Brain microvascular endothelial cell (primary cell): ENCODE data around the gene ADH4.

ENCODE experiments used
- DNase-seq: peaks from one replicate; pipeline ENCODE4 v3.0.0-alpha.2; 2020
- H3K27ac ChIP-seq: fragments of 250-450 bp; sonication (Bioruptor Pico); 2 replicates; pipeline ENCODE4 v1.5.1; 2020; ENCODE audit warnings: mild to moderate bottlenecking, moderate library complexity
- H3K27me3 ChIP-seq: fragments of 250-450 bp; sonication (Bioruptor Pico); replicated peaks from 2 replicates; pipeline ENCODE4 v1.5.1; 2020; ENCODE audit warnings: mild to moderate bottlenecking
- H3K36me3 ChIP-seq: fragments of 250-450 bp; sonication (Bioruptor Pico); replicated peaks from 2 replicates; pipeline ENCODE4 v1.5.1; 2020; ENCODE audit warnings: mild to moderate bottlenecking
- H3K4me3 ChIP-seq: 2 replicates; pipeline ENCODE4 v1.5.1; 2011; ENCODE audit warnings: low read depth, mild to moderate bottlenecking, control low read depth, low read length, moderate library complexity
- in situ Hi-C: cut with HindIII; loops from 2 replicates; pipeline ENCODE4 v1.10.0; 2017; ENCODE audit warnings: low sequenced_read_pairs, low pct_ligation_motif_present
- TF ChIP-seq, protein P1 (sequence below): IDR thresholded peaks from 2 replicates; pipeline ENCODE4 v1.5.1; 2011; ENCODE audit warnings: low read depth, mild to moderate bottlenecking, moderate library complexity, low read length, control low read depth, inconsistent platforms; ENCODE audit errors: missing control alignments

Gene ADH4

DNA sequence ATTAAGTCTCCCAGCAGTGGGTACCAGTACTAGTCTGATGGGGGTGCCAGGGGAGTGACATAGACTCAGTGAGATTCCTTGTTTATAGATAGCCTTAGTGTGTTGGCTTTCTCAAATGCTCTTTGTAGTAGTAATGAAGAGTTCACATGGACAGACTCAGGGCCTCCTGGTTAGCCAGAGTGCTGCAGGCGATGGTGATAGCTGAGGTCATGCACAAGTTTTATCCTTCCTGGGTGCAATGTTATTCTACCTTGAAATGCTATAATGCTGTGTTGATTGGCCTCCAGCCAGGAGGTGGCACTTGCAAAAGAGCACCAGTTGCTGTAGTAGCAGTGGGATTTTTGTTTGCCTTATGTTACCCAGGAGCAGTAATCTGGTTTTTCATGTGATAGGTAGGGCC lies 35.5 kb upstream of the ADH4 start:
- in situ Hi-C loops, result no loop called here
- Histone ChIP-seq H3K36me3 (no peaks in the 10 kb centered on the region), H3K4me3 (no peak overlapping the region), H3K27me3 (no peaks in the 10 kb centered on the region), H3K27ac (no peak overlapping the region)
- TF ChIP-seq, protein P1, sequence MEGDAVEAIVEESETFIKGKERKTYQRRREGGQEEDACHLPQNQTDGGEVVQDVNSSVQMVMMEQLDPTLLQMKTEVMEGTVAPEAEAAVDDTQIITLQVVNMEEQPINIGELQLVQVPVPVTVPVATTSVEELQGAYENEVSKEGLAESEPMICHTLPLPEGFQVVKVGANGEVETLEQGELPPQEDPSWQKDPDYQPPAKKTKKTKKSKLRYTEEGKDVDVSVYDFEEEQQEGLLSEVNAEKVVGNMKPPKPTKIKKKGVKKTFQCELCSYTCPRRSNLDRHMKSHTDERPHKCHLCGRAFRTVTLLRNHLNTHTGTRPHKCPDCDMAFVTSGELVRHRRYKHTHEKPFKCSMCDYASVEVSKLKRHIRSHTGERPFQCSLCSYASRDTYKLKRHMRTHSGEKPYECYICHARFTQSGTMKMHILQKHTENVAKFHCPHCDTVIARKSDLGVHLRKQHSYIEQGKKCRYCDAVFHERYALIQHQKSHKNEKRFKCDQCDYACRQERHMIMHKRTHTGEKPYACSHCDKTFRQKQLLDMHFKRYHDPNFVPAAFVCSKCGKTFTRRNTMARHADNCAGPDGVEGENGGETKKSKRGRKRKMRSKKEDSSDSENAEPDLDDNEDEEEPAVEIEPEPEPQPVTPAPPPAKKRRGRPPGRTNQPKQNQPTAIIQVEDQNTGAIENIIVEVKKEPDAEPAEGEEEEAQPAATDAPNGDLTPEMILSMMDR, result no peak
- no peak for DNase-seq

DNA sequence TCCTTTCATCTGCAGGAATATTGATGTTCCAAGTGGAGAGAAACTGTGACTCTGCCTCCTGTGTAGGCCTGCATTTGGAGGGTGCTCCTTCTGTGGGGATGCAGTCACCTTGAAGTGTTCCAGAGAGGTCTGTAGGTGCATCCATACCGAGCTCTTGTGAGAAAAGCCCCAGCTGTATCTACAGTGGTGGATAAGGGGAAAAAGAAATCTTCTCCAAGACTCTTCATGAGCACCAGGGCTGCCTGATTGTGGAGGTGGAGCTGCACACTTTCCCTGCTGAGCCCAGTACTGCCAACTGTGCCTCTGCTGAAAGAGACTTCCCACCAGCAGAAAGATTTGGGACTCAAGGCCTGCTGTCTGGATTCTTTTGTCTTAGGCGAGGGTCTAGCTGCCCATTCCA lies 35.1 kb upstream of the ADH4 start:
- in situ Hi-C loops, result no loop called here
- H3K27me3 ChIP-seq, result no peaks in the 10 kb centered on the region
- H3K27ac ChIP-seq, result no peak overlapping the region
- TF ChIP-seq, protein P1, result no peak
- H3K36me3 ChIP-seq, result no peaks in the 10 kb centered on the region
- no peak overlapping the region for H3K4me3 ChIP-seq
- no peak for DNase-seq

DNA sequence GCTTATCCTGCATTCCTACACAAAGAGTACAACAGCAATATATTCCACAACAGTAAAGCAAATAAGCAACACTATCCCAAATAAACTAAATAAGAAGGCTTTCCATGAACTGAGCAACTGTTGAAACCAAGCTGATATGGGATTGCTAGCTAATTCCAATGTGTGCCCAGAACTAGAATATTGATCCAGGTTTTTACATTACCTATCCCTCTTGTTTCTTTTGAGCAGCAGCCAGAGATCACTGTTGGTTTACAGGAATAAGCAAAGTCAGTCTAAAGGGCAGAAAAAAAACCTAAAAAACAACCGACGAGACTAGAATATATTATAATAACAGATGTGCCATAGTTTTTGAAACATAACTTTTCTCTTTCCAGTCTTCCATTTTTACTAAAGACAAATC lies 22.4 kb upstream of the ADH4 start:
- H3K27ac ChIP-seq, result no peak overlapping the region
- TF ChIP-seq, protein P1, result no peak

DNA sequence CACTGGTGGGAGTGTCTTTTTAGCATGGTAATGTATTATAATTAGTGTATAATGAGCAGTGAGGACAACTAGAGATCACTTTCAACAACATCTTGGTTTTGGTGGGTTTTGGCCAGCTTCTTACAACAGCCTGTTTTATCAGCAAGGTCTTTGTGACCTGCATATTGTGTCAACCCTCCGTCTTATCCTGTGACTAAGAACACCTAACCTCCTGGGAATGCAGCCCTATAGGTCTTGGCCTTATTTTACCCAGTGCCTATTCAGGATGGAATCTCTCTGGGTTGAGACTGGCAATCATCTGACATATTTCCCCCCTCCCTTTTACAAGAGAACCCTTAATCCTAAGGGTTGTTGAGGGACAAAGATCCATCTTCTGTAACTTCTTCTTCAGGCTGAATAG lies 21.9 kb upstream of the ADH4 start:
- peak; percentile 4 for DNase-seq
- Histone ChIP-seq H3K36me3 (no peaks in the 10 kb centered on the region), H3K27ac (no peak overlapping the region), H3K4me3 (no peak overlapping the region), H3K27me3 (no peaks in the 10 kb centered on the region)
- TF ChIP-seq, protein P1, result no peak
- in situ Hi-C loops, result no loop called here

More for the DNA sequence above, 22.4 kb upstream of the ADH4 start:
- Histone ChIP-seq H3K4me3 (no peak overlapping the region), H3K27me3 (no peaks in the 10 kb centered on the region), H3K36me3 (no peaks in the 10 kb centered on the region)
- in situ Hi-C loops, result no loop called here
- no peak for DNase-seq

DNA sequence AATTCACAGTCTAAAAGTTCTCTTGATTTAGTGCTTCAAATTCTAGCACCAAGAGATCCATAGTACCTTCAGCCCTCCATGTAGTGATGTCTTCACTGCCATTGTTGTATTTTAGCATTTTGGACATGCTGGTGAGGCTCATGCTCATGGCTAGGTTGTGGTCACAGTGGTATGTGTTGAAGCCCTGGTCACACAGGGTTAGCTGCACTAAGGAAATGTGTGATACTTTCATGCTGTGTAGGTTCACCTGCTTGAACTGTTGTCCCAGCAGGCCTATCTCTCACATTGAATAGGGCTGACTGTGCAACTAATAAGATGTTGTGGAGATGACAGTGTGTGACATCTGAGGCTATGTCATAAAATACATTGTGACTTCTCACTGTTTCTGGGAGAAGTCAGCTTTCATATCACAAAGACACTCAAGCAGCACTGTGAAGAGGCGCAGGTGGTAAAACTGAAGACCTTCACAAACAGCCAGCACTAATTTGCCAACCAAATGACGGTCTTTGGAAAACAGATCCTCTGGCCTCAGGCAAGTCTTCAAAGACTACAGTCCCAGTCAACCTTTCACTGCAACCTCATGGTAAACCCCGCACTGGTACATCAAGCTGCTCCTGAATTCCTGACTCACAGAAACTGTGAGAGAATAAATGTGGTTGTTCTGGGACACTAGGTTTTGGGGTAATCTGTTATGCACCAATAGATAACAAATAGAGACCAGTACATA lies 17.4 kb upstream of the ADH4 start:
- H3K36me3 ChIP-seq, result no peaks in the 10 kb centered on the region
- DNase-seq, result no peak
- H3K27me3 ChIP-seq, result no peaks in the 10 kb centered on the region
- in situ Hi-C loops, result no loop called here
- no peak overlapping the region for H3K4me3 ChIP-seq
- H3K27ac ChIP-seq, result no peak overlapping the region
- TF ChIP-seq, protein P1, result no peak

DNA sequence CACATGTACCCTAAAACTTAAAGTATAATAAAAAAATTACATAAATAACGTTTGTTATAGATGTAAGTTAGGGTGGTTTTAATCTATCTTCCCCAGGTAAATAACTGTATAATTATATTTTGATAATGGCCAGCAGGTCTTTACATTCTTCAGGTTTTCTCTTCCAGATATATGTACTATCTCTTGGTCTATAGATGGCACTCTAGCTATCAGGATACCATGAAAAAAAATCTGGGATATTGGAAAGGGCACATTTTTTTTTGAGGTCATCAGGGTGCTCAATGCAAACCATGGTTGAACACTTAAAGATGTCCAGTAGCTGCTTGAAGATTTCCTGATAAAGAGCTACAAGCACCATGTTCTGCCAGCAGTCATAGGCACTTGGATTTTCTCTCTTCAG lies 15.6 kb upstream of the ADH4 start:
- no peak for DNase-seq
- TF ChIP-seq, protein P1, result no peak

More for the DNA sequence above, 15.6 kb upstream of the ADH4 start:
- in situ Hi-C loops, result no loop called here
- H3K4me3 ChIP-seq, result no peak overlapping the region
- H3K27me3 ChIP-seq, result no peaks in the 10 kb centered on the region
- H3K27ac ChIP-seq, result no peak overlapping the region
- H3K36me3 ChIP-seq, result no peaks in the 10 kb centered on the region
